ENCODE results near the gene CTNNB1. TPM values are rescaled to one million over a fixed set of nuclear protein-coding genes. Genes with fewer than 3 reads are reported as not detected.

CTNNB1 gene
- polyA plus RNA-seq, 2 of the 4 experiments (the other 2 are of a cell fraction): 147 to 242 TPM

DNA sequence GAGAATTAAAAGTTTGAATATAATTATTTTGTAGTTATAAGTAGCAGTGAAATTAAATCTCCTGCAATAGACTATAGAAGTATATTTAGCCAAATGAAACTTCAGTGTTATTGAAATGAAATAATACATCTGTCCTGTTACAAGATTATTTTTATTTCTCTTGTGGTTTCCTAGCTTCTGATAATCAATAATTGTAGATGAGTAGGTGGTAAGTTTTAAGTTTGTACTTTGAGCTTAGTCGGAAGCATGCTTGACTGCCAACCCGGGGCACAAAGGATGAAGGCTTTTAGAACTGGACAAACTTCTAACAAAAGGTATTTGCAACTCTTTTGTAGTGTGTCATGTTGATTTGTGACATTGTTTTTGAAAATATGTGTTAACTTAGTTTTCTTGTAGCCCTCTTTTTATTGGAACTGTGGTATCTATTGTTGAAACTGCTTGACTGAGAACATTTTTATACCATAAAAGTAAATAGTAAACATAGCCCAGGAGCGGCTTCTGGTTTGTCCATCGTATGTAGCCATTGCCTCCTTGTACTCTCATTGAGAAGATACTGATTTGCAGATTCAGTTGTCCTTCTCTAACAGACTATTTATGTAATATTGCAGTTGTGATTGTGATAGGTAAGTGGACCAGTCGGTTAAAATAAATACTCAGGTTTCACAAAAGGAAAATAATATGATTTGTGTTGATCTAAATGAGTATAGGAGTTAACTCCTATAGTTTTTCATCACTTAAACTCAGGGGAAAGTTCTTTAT, 2.9 kb downstream of the CTNNB1 start:
- TF ChIP-seq EHF (CRISPR knock-in tag; IDR thresholded peaks at IDR 0.05) (no peak), POLR2AphosphoS2 (conservative IDR thresholded peaks at IDR 0.05; ENCODE audit: low read length) (no peak), FOSB (CRISPR knock-in tag; IDR thresholded peaks at IDR 0.05) (no peak), RAD21 (conservative IDR thresholded peaks at IDR 0.05 in 1 of 2, IDR thresholded peaks at IDR 0.05 in 1 of 2) (no peak)

DNA sequence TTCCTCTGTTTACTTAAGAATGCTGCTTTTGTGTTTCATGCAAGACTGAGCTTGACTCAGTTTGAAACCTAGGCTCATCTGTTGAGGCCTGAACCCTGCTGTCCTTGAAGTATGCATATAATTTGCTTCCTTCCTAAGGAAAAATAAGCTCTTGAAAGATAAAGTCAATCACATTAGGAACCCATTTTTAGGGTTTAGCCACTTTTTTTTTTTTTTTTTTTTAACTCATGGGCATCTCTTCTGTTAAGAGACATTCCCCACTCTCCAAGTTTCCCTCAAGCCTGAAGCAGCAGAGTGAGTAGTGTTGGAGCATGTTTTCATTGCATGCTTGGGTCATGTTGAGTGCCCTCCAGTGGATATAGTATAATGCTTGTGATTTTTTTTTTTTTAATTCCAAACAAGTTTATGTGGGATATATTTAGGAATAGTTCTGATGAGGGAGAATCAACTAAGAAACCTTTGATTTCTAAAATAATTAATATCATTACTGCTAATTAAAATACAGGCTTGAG, 3.6 kb downstream of the CTNNB1 start:
- CTCF ChIA-PET: interaction anchor here (0.6 to 2.1 kb wide), 11 partner anchors 84 to 838 kb away, joined by 3 to 10 read pairs (median 4); no protein-coding TSS in a partner anchor
- POLR2A ChIA-PET: interaction anchor here (0.5 kb wide), 1 partner anchor 746 kb away, joined by 3 read pairs; the partner anchor contains the start of gene RPL14
- peak in 1 of 2 experiments; percentile 61 for DNase-seq (ENCODE audit: low read depth in 1 of 2, low spot score in 1 of 2)

More for the DNA sequence above, 2.9 kb downstream of the CTNNB1 start:
- Histone ChIP-seq H3K9me3 (no peaks in the 10 kb centered on the region), H3K4me2 (peak overlapping the region; percentile 89), H3K4me3 (peak overlapping the region; percentile 95), H3K4me1 (peaks cover 47% of the 10 kb centered on the region), H3K27ac (no peak overlapping the region)
- no peak for DNase-seq (ENCODE audit: low read depth in 1 of 2, low spot score in 1 of 2)
- FAIRE-seq: no peak
- no peak for ATAC-seq
- POLR2A ChIA-PET: interaction anchor here (0.5 to 0.6 kb wide), 2 partner anchors 622 to 745 kb away, joined by 3 read pairs; partner anchors contain the start of gene RPL14
- WGBS (ENCODE audit: missing lambda C conversion rate): 34% methylated on average over 5 of the region's 5 CpGs
- CTCF ChIA-PET: interaction anchor here (0.6 to 2.1 kb wide), 11 partner anchors 84 to 837 kb away, joined by 3 to 10 read pairs (median 4); no protein-coding TSS in a partner anchor

DNA sequence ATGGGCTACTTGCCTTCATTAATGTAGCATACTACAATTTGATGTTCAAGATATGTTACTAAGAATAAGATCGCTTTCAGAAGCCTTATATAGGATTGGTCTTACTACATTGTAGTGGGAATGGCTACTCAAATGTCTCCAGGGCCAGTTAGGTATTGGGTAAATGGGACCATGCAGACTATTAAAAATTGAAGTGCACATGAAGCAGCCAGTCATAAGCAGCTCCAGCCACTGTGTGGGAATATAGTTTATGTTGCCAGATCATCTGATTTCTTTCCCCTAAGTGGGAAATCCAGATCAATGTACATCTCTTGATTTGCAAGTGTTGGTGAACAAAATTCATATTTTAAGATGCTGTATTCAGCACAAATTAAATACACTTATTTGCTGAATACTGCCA, 5.1 kb downstream of the CTNNB1 start:
- H3K27ac ChIP-seq: no peak overlapping the region
- POLR2A ChIA-PET: no interaction called here
- H3K4me2 ChIP-seq: peak overlapping the region; percentile 1; the same call in 1 of the 3 replicates
- ATAC-seq (no peak), FAIRE-seq (no peak), DNase-seq (ENCODE audit: low read depth in 1 of 2, low spot score in 1 of 2) (no peak)
- H3K4me3 ChIP-seq: no peak overlapping the region
- no peaks in the 10 kb centered on the region for H3K9me3 ChIP-seq
- 100% methylated on average over 1 of the region's 1 CpG for WGBS (ENCODE audit: missing lambda C conversion rate)
- H3K4me1 ChIP-seq: peaks cover 53% of the 10 kb centered on the region
- CTCF ChIA-PET: interaction anchor here (0.8 to 1.6 kb wide), 2 partner anchors 9 to 620 kb away, joined by 4 read pairs; no protein-coding TSS in a partner anchor
- TF ChIP-seq RNF2 (IDR thresholded peaks at IDR 0.05; ENCODE audit: borderline replicate concordance, low read depth): no peak
- TF ChIP-seq FOXS1 (CRISPR knock-in tag; IDR thresholded peaks at IDR 0.05): no peak
- no peak for TF ChIP-seq CEBPB (IDR thresholded peaks at IDR 0.05)
- no peak for TF ChIP-seq HOXA7 (CRISPR knock-in tag; IDR thresholded peaks at IDR 0.05)
- TF ChIP-seq, protein P1, sequence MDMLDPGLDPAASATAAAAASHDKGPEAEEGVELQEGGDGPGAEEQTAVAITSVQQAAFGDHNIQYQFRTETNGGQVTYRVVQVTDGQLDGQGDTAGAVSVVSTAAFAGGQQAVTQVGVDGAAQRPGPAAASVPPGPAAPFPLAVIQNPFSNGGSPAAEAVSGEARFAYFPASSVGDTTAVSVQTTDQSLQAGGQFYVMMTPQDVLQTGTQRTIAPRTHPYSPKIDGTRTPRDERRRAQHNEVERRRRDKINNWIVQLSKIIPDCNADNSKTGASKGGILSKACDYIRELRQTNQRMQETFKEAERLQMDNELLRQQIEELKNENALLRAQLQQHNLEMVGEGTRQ (IDR thresholded peaks at IDR 0.05): no peak
- TF ChIP-seq HEYL (CRISPR knock-in tag; IDR thresholded peaks at IDR 0.05): no peak
- no peak for TF ChIP-seq BHLHE40 (IDR thresholded peaks at IDR 0.05; ENCODE audit: low read depth, low read length)
- no peak for TF ChIP-seq HOXB5 (CRISPR knock-in tag; IDR thresholded peaks at IDR 0.05)
- no peak for TF ChIP-seq TP53 (CRISPR knock-in tag; IDR thresholded peaks at IDR 0.05)
- no peak for TF ChIP-seq CBX2 (IDR thresholded peaks at IDR 0.05; ENCODE audit: borderline replicate concordance, low read depth)
- no peak for TF ChIP-seq JUN (IDR thresholded peaks at IDR 0.05)
- TF ChIP-seq EHMT2 (IDR thresholded peaks at IDR 0.05; ENCODE audit: low read depth): no peak
- no peak for TF ChIP-seq KDM5A (IDR thresholded peaks at IDR 0.05)

More for the DNA sequence above, 3.6 kb downstream of the CTNNB1 start:
- TF ChIP-seq ZC3H11A (IDR thresholded peaks at IDR 0.05) (no peak), MYC (IDR thresholded peaks at IDR 0.05; ENCODE audit: borderline replicate concordance, low read length) (no peak), POLR2AphosphoS2 (conservative IDR thresholded peaks at IDR 0.05; ENCODE audit: low read length) (no peak), SMC3 (IDR thresholded peaks at IDR 0.05) (peak; percentile 52; the same call in 1 of the 3 replicates), CBX2 (IDR thresholded peaks at IDR 0.05; ENCODE audit: borderline replicate concordance, low read depth) (no peak), EHF (CRISPR knock-in tag; IDR thresholded peaks at IDR 0.05) (no peak), NR3C1 (IDR thresholded peaks at IDR 0.05) (no peak), NPAS2 (CRISPR knock-in tag; IDR thresholded peaks at IDR 0.05; ENCODE audit: borderline replicate concordance) (no peak), FOSL2 (IDR thresholded peaks at IDR 0.05) (no peak), FOSL2 (CRISPR knock-in tag; IDR thresholded peaks at IDR 0.05) (no peak), RCOR1 (IDR thresholded peaks at IDR 0.05; ENCODE audit: low read depth, low read length) (no peak), CEBPB (IDR thresholded peaks at IDR 0.05) (no peak), GATA3 (IDR thresholded peaks at IDR 0.05; ENCODE audit: borderline replicate concordance) (no peak), RAD21 (conservative IDR thresholded peaks at IDR 0.05 in 1 of 2, IDR thresholded peaks at IDR 0.05 in 1 of 2) (peak; percentile 40 to 52; a peak in 4 of 5 replicates), RFX5 (IDR thresholded peaks at IDR 0.05) (no peak)
- TF ChIP-seq, protein P2, sequence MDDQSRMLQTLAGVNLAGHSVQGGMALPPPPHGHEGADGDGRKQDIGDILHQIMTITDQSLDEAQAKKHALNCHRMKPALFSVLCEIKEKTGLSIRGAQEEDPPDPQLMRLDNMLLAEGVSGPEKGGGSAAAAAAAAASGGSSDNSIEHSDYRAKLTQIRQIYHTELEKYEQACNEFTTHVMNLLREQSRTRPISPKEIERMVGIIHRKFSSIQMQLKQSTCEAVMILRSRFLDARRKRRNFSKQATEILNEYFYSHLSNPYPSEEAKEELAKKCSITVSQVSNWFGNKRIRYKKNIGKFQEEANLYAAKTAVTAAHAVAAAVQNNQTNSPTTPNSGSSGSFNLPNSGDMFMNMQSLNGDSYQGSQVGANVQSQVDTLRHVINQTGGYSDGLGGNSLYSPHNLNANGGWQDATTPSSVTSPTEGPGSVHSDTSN (IDR thresholded peaks at IDR 0.05): no peak
- TF ChIP-seq, protein P3, sequence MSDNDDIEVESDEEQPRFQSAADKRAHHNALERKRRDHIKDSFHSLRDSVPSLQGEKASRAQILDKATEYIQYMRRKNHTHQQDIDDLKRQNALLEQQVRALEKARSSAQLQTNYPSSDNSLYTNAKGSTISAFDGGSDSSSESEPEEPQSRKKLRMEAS (IDR thresholded peaks at IDR 0.05): 0 out of 2 replicates have a peak, but pooled peaks have one; percentile 30
- TF ChIP-seq, protein P4, sequence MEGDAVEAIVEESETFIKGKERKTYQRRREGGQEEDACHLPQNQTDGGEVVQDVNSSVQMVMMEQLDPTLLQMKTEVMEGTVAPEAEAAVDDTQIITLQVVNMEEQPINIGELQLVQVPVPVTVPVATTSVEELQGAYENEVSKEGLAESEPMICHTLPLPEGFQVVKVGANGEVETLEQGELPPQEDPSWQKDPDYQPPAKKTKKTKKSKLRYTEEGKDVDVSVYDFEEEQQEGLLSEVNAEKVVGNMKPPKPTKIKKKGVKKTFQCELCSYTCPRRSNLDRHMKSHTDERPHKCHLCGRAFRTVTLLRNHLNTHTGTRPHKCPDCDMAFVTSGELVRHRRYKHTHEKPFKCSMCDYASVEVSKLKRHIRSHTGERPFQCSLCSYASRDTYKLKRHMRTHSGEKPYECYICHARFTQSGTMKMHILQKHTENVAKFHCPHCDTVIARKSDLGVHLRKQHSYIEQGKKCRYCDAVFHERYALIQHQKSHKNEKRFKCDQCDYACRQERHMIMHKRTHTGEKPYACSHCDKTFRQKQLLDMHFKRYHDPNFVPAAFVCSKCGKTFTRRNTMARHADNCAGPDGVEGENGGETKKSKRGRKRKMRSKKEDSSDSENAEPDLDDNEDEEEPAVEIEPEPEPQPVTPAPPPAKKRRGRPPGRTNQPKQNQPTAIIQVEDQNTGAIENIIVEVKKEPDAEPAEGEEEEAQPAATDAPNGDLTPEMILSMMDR (IDR thresholded peaks at IDR 0.05): peak; percentile 48
- TF ChIP-seq, protein P5, sequence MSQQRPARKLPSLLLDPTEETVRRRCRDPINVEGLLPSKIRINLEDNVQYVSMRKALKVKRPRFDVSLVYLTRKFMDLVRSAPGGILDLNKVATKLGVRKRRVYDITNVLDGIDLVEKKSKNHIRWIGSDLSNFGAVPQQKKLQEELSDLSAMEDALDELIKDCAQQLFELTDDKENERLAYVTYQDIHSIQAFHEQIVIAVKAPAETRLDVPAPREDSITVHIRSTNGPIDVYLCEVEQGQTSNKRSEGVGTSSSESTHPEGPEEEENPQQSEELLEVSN (IDR thresholded peaks at IDR 0.05; ENCODE audit: borderline replicate concordance, low read depth): no peak
- peak overlapping the region; percentile 89 for H3K4me2 ChIP-seq
- no peak overlapping the region for H3K4me3 ChIP-seq
- peak in 1 of 2 experiments; percentile 55; a peak in 3 of 6 replicates for ATAC-seq
- H3K9me3 ChIP-seq: no peaks in the 10 kb centered on the region
- H3K4me1 ChIP-seq: peaks cover 53% of the 10 kb centered on the region
- H3K27ac ChIP-seq: no peak overlapping the region
- FAIRE-seq: no peak

Measured in A549 (cell line).